ENCODE measurements around the gene MMP25.

The MMP25 gene

DNA sequence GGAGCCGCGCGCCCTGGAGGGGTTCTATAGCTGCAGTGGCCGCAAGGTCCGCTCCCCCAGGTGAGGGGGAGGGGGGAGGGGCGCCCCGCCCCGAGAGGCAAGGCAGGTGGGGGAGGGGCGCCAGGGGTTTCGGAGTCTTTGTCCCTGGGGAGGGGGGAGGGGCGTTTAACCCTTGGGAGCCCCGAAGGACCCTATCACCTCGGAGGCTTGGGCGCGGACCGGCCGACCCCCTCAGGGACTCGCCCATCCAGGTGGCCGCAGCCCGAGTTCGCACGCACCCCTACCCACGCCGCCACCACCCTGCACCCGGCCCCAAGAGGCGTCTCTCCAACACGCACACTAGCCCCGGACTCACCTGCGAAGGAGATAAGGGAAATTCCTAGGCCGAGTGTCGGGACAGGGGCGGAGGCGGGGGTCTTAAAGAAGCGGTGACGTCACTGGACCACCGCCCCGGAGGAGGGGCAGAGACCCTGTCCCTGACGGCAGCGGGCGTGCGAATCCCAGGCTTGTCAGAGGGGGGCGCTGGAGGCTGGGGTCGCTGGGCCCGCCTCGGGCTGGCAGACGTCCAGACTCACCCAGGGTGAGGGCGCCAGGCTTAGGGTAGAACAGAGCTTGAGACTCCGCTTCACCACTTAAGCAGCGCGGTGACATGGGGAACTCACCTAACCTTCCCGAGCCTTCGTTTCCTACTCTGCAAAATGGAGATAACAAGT, 28.4 kb upstream of the MMP25 start, which contains the start of gene CLDN6:
Gene CLDN6 (minus strand): TSS at position 390 of the 713 bp plus-strand sequence. CDS start 2,162 bp downstream, outside the sequence.
- DNase-seq (ENCODE audit: low read depth in 2 of 2): no peak

GRCh38 chr16:3019594-3020246, 26.6 kb upstream of the MMP25 start:
- DNase-seq (ENCODE audit: low read depth in 2 of 2): no peak

GRCh38 chr16:3020247-3020603, 26.1 kb upstream of the MMP25 start, which contains the start of gene TNFRSF12A:
Gene TNFRSF12A, plus strand, starts transcription at chr16:3020368. Its CDS starts 30 bp downstream, at chr16:3020398.
- DNase-seq (ENCODE audit: low read depth in 2 of 2): peak in 1 of 2 donors; percentile 45

- DNase-seq (ENCODE audit: low read depth in 2 of 2): peak; percentile 46 to 53
These were observed 25.5 kb upstream of the MMP25 start for GRCh38 chr16:3020604-3021448.

DNA sequence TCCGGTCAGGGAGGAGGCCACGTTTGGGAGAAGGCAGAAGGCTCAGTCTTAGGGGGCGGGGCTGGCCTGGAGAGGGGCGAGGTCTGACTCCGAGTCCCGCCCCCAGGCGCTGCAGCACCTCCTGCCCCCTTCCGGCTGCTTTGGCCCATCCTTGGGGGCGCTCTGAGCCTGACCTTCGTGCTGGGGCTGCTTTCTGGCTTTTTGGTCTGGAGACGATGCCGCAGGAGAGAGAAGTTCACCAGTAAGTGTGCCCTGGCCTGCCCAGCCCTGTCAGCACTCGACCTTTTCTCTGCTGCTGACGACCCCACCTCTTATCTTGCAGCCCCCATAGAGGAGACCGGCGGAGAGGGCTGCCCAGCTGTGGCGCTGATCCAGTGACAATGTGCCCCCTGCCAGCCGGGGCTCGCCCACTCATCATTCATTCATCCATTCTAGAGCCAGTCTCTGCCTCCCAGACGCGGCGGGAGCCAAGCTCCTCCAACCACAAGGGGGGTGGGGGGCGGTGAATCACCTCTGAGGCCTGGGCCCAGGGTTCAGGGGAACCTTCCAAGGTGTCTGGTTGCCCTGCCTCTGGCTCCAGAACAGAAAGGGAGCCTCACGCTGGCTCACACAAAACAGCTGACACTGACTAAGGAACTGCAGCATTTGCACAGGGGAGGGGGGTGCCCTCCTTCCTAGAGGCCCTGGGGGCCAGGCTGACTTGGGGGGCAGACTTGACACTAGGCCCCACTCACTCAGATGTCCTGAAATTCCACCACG, 24.7 kb upstream of the MMP25 start:
- peak; percentile 50 to 57 for DNase-seq (ENCODE audit: low read depth in 2 of 2)

DNA sequence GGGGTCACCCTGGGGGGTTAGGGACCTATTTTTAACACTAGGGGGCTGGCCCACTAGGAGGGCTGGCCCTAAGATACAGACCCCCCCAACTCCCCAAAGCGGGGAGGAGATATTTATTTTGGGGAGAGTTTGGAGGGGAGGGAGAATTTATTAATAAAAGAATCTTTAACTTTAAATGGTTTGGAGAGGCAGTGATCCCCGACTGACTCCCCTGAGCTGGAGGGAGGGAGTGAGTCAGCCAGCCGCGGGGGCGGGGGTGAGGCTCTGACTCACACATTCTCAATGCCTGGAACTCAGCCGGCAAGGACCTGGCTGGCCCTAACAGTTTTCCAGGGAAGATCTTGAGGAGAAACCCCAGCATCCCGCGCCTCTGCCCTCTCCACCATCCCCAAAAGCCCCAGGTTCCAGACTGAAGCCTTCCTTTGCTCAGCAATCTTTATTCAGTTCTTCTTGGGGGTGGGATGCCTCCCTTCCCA, 24.1 kb upstream of the MMP25 start:
- DNase-seq (ENCODE audit: low read depth in 2 of 2): peak; percentile 65 to 75

DNA sequence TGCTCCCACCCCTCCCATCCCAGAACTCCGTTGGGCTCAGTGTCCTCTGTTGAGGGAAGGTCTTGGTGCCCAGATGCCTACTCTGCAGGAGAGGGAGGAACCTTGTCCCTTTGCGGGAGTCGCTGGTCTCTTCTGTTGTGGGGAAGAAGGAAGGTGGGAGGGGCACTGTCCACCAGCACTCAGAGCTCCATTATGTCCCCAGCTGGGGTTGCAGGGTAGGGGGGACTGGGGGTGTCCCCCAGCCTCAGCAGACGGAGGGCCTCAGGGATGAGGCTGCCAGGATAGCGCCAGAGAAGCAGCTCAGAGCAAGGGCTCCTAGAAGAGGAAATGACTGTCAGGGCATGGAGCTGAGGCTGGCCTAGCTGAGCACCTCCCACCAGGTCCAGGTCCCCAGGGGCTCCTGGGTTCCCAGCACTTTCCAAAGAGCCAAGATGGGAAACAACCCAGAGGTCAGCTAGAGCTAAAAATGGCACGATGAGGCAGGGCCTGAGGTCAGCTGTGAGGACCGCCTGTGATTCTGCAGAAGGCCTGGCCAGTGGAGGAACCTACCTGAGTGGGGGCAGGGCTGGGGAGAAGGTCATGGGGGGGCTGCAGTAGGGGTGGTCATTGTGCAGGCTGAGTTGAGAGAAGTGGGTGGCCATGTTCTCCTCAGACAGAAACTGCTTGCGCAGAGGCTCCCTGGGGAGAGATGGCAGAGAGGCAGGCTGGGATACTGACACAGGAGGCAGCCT, 23.5 kb upstream of the MMP25 start:
- no peak for DNase-seq (ENCODE audit: low read depth in 2 of 2)

DNA sequence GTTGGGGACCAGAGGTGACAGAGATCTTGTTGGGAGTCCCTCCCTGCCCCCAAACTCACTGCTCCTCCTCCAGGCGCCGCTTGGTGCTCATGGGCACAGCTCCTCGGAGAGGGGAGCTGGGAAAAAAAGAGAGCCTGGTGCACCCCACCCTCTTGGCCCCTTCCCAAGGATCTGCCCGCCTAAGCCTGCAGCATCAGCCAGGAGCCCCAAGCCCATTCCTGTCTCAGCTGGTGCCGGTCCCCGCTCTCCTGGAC, 23.0 kb upstream of the MMP25 start:
- DNase-seq (ENCODE audit: low read depth in 2 of 2): no peak

DNA sequence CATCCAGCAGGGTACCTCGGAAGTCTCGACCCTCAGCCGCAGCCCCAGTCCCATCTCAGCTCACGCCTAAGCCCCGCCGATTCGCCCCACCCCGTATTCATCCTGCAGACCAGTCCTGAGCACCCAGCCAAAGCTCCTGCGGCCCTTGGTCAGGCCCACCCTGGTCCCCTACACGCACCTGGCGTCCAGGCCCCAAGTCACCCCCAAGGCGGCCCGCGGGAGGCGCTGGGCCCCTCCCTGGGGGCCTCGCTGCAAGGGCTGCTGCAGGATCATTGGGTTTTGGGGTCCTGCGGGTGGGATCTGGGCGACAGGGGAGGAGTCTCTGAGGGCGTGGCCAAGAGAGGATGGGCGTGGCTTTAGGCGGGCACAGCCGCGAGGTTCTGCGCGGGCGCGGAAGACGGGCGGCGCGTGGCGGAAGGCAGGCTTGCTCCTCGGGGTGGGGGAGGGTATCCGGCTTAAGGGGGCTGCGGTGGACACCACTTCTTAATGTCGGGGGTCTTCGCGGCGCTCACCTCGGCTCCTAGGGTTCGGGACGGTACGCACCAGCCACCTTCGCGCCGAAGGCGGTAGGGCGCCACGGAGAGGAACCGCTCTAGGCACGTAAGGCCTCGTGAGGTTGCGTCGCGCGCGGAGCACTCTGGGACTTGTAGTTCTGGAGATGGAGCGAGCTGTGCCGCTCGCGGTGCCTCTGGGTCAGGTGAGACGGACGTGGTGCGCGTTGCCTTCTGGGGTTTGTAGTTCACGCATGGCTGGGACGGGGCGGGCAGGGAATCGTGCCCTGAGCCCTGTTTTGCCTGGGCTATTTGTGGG, 22.5 kb upstream of the MMP25 start, which contains the start of the genes HCFC1R1 and THOC6:
Gene HCFC1R1 (minus strand): TSS at position 274 of the 810 bp plus-strand sequence. CDS start 1 bp downstream, at position 273.
Gene THOC6 (plus strand): TSS at position 367 of the 810 bp plus-strand sequence. CDS start 292 bp downstream, at position 659.
- DNase-seq (ENCODE audit: low read depth in 2 of 2): peak; percentile 84 to 86

DNA sequence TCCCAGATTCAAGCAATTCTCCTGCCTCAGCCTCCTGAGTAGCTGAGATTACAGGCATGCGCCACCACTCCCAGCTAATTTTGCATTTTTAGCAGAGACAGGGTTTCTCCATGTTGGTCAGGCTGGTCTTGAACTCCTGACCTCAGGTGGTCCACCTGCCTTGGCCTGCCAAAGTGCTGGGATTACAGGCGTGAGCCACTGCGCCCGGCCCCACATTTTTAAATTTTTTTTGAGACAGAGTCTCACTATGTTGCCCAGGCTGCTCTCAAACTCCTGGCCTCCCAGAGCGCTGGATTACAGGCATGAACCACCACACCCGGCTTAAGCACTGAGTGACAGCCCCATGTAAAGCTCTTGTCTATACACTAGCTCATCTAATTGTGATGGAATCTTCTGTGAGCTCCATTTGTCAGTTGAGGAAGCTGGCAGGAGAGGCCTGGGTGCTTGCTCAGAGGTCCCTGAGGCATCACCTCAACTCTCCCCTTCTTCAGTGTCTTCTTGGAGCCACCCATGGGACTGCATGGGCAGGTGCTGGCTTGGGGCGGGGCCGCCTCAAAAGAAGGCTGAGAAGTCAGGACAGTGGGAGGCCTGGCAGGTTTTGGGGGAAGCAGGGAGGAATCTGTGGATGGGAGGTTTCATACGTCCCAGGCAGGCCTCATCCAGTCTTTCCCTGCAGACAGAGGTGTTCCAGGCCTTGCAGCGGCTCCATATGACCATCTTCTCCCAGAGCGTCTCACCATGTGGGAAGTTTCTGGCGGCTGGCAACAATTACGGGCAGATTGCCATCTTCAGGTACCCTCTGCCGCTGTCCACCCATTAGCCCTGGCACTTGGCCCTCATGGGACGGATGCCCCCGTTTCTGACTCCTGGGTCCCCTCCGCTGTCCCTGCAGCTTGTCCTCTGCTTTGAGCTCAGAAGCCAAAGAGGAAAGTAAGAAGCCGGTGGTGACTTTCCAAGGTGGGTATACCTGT, 21.0 kb upstream of the MMP25 start:
- no peak for DNase-seq (ENCODE audit: low read depth in 2 of 2)

GRCh38 chr16:3026003-3026378, 20.4 kb upstream of the MMP25 start:
- DNase-seq (ENCODE audit: low read depth in 2 of 2): no peak

DNA sequence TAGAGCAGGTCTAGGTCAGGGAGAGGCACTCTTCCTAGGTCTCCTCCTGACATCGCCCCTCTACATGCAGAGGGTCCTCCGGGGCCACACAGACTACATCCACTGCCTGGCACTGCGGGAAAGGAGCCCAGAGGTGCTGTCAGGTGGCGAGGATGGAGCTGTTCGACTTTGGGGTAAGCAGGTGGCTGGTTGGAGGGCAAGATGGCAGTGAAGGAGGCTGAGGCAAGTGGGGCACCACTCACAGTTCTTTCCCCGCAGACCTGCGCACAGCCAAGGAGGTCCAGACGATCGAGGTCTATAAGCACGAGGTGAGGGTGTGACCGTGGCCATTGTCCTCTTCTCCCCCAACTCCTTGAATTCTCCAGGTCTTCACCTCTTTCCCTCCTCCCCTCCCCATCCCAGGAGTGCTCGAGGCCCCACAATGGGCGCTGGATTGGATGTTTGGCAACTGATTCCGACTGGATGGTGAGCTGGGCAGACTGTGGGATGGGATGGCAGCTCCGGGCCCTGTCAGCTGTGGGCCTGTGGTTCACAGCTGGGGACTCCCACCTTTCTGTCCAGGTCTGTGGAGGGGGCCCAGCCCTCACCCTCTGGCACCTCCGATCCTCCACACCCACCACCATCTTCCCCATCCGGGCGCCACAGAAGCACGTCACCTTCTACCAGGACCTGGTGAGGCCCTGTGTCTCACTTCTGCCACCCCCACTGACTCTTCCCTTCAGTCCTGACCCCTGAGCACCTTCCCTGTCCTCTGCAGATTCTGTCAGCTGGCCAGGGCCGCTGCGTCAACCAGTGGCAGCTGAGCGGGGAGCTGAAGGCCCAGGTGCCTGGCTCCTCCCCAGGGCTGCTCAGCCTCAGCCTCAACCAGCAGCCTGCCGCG, 19.5 kb upstream of the MMP25 start:
- DNase-seq (ENCODE audit: low read depth in 2 of 2): no peak

DNA sequence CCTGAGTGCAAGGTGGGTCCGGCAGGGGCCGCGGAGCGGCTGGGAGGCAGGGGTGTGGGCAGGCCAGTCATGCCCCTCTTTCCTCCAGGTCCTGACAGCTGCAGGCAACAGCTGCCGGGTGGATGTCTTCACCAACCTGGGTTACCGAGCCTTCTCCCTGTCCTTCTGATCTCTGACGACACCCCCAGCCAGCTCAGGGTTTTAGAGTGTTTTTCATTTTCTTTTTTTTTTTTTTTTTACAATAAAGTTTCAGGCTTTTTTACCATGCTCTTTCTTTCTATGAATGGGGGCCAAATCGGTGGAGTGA, 18.9 kb upstream of the MMP25 start:
- DNase-seq (ENCODE audit: low read depth in 2 of 2): no peak

DNA sequence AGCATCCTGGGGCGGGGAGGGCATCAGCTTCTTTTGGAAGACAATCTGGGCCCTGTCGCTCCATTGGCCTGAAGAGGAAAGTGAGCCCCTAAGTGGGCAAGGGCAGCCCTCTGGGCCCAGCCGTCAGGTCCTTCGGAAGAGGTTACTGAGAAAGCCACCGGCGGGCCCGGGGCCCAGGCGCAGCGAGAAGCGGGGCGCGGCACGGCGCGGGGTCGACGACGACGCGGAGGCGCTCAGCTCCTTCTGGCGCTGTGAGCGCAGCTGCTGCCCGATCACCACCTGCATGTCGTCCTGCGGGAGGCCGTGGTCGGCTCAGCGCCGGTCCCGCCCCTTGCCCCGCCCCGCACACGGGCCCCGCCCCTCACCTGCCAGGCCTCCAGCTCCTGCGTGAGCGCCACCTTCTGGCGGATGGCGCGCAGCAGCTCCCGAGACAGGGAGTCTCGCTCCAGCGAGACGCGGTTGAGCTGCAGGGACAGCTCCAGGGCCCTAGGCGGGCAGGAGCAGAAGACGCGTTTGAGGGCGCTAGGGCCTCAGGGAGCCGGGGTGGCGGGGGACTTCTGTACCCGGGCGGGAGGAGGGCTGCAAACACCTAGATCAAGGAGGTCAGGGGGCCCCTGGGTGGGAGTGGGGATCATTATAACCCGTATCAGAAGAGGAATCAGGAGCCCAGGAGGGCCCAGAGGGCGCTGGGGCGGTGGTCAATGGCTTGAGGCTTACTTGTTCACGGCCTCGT, 18.2 kb upstream of the MMP25 start:
- DNase-seq (ENCODE audit: low read depth in 2 of 2): peak; percentile 73 to 78

GRCh38 chr16:3028716-3029319, 17.5 kb upstream of the MMP25 start:
- DNase-seq (ENCODE audit: low read depth in 2 of 2): no peak

DNA sequence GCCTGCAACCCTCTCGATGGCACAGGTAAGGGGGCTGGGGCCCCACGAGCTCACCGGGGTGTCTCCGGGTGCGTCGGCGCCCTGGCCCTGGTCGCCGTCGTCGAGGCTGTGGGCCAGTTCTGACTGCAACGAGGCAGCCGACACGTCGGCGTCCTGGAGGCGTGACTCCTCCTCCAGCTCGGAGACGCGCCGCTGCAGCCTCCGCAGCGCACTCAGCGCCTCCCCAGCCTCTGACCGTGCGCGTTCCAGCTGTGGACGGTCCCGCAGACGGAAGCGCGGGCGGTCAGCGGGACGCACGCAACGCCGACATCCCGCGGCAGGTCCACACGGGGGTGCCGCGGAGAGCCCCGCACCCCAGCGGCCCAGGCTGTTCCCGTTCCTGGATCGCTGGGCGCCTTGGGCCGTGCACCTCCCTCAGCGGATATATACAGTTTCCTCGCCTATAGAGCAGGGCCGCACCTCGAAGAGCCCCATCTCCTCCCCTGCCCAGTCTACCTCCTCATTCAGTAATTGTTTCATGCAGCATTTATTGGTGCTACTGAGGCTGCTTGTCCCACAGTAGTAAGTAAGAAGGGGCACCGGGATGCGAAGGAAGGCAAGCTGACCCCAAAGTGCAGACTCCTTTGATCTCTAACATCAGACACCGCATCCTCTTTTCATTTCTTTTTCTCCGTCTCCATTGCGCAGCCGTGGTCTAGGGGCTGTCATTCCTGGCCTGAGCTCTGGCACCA, 16.7 kb upstream of the MMP25 start:
- no peak for DNase-seq (ENCODE audit: low read depth in 2 of 2)
